ENCODE measurements around the gene TTC27.

The TTC27 gene

DNA sequence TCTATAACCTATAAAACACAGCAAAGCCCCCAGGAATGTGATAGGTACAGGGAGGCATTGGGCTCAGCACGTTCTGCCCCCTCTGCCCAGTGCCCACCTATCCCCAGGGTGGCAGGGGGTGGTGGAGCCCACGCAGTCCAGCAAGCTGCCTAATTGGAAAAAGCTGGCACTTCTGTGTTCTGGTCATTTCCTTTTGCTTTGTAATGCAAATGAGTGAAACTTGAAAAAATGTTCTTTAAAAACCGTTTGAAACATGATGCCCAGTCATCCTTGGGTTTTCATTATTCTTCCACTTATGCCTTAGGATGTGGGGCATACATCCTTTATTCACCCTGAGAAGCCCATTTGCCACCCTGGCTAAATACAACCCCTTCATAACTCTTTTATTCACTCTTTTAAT is 229.0 kb downstream of the TTC27 start:
- Histone ChIP-seq H3K27ac (ENCODE audit: low read length) (no peak overlapping the region), H3K9me3 (ENCODE audit: insufficient read depth, low read length) (no peaks in the 10 kb centered on the region), H4K20me1 (ENCODE audit: insufficient read depth, low read length) (no peaks in the 10 kb centered on the region), H3K79me2 (ENCODE audit: low read length) (no peaks in the 10 kb centered on the region), H3K9ac (ENCODE audit: low read length) (no peak overlapping the region), H3K4me1 (ENCODE audit: low read length) (no peaks in the 10 kb centered on the region), H2AFZ (ENCODE audit: low read depth, low read length) (no peak overlapping the region), H3K36me3 (replicated peaks; ENCODE audit: low read depth, low read length) (no peaks in the 10 kb centered on the region), H3K27me3 (ENCODE audit: low read depth, low read length) (no peaks in the 10 kb centered on the region; the same call in 1 of the 2 replicates), H3K4me3 (ENCODE audit: low read length) (no peak overlapping the region), H3K4me2 (ENCODE audit: low read length) (no peak overlapping the region)
- TF ChIP-seq, protein P1, sequence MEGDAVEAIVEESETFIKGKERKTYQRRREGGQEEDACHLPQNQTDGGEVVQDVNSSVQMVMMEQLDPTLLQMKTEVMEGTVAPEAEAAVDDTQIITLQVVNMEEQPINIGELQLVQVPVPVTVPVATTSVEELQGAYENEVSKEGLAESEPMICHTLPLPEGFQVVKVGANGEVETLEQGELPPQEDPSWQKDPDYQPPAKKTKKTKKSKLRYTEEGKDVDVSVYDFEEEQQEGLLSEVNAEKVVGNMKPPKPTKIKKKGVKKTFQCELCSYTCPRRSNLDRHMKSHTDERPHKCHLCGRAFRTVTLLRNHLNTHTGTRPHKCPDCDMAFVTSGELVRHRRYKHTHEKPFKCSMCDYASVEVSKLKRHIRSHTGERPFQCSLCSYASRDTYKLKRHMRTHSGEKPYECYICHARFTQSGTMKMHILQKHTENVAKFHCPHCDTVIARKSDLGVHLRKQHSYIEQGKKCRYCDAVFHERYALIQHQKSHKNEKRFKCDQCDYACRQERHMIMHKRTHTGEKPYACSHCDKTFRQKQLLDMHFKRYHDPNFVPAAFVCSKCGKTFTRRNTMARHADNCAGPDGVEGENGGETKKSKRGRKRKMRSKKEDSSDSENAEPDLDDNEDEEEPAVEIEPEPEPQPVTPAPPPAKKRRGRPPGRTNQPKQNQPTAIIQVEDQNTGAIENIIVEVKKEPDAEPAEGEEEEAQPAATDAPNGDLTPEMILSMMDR (IDR thresholded peaks at IDR 0.05; ENCODE audit: low read depth, low read length) = no peak
- no peak for TF ChIP-seq EZH2phosphoT487 (IDR thresholded peaks at IDR 0.05; ENCODE audit: low read depth)

- H3K27ac ChIP-seq (ENCODE audit: low read length) = no peak overlapping the region
- TF ChIP-seq, protein P1 (IDR thresholded peaks at IDR 0.05; ENCODE audit: low read depth, low read length) = no peak
- no peak for TF ChIP-seq EZH2phosphoT487 (IDR thresholded peaks at IDR 0.05; ENCODE audit: low read depth)
- H3K36me3 ChIP-seq (replicated peaks; ENCODE audit: low read depth, low read length) = no peaks in the 10 kb centered on the region
- H3K79me2 ChIP-seq (ENCODE audit: low read length) = no peaks in the 10 kb centered on the region
- no peaks in the 10 kb centered on the region for H3K9me3 ChIP-seq (ENCODE audit: insufficient read depth, low read length)
- no peak overlapping the region for H3K4me3 ChIP-seq (ENCODE audit: low read length)
- H3K4me2 ChIP-seq (ENCODE audit: low read length) = no peak overlapping the region
- H3K27me3 ChIP-seq (ENCODE audit: low read depth, low read length) = no peaks in the 10 kb centered on the region; the same call in 1 of the 2 replicates
- peaks cover 4% of the 10 kb centered on the region; the same call in 1 of the 2 replicates for H3K4me1 ChIP-seq (ENCODE audit: low read length)
- H4K20me1 ChIP-seq (ENCODE audit: insufficient read depth, low read length) = no peaks in the 10 kb centered on the region
- no peak overlapping the region for H3K9ac ChIP-seq (ENCODE audit: low read length)
- H2AFZ ChIP-seq (ENCODE audit: low read depth, low read length) = no peak overlapping the region
Measured at GRCh38 chr2:32858713-32859112, 230.9 kb downstream of the TTC27 start.

GRCh38 chr2:32860385-32860784 is 232.5 kb downstream of the TTC27 start:
- H3K4me2 ChIP-seq (ENCODE audit: low read length) = no peak overlapping the region
- no peak overlapping the region for H3K4me3 ChIP-seq (ENCODE audit: low read length)
- no peak overlapping the region for H3K9ac ChIP-seq (ENCODE audit: low read length)
- no peaks in the 10 kb centered on the region for H3K9me3 ChIP-seq (ENCODE audit: insufficient read depth, low read length)
- no peak overlapping the region for H3K27ac ChIP-seq (ENCODE audit: low read length)
- no peaks in the 10 kb centered on the region for H3K36me3 ChIP-seq (replicated peaks; ENCODE audit: low read depth, low read length)
- no peak overlapping the region for H2AFZ ChIP-seq (ENCODE audit: low read depth, low read length)
- no peaks in the 10 kb centered on the region; the same call in 1 of the 2 replicates for H3K27me3 ChIP-seq (ENCODE audit: low read depth, low read length)
- peaks cover 4% of the 10 kb centered on the region; the same call in 1 of the 2 replicates for H3K4me1 ChIP-seq (ENCODE audit: low read length)
- no peaks in the 10 kb centered on the region for H4K20me1 ChIP-seq (ENCODE audit: insufficient read depth, low read length)
- TF ChIP-seq, protein P1 (IDR thresholded peaks at IDR 0.05; ENCODE audit: low read depth, low read length) = no peak
- TF ChIP-seq EZH2phosphoT487 (IDR thresholded peaks at IDR 0.05; ENCODE audit: low read depth) = no peak
- H3K79me2 ChIP-seq (ENCODE audit: low read length) = no peaks in the 10 kb centered on the region

- Histone ChIP-seq H3K36me3 (replicated peaks; ENCODE audit: low read depth, low read length) (no peaks in the 10 kb centered on the region), H2AFZ (ENCODE audit: low read depth, low read length) (no peak overlapping the region), H3K79me2 (ENCODE audit: low read length) (no peaks in the 10 kb centered on the region), H3K27me3 (ENCODE audit: low read depth, low read length) (no peaks in the 10 kb centered on the region; the same call in 1 of the 2 replicates), H3K27ac (ENCODE audit: low read length) (no peak overlapping the region), H3K9ac (ENCODE audit: low read length) (no peak overlapping the region), H3K4me3 (ENCODE audit: low read length) (no peak overlapping the region), H3K9me3 (ENCODE audit: insufficient read depth, low read length) (no peaks in the 10 kb centered on the region), H4K20me1 (ENCODE audit: insufficient read depth, low read length) (no peaks in the 10 kb centered on the region), H3K4me2 (ENCODE audit: low read length) (no peak overlapping the region), H3K4me1 (ENCODE audit: low read length) (peaks cover 4% of the 10 kb centered on the region; the same call in 1 of the 2 replicates)
- TF ChIP-seq EZH2phosphoT487 (IDR thresholded peaks at IDR 0.05; ENCODE audit: low read depth) = no peak
- TF ChIP-seq, protein P1 (IDR thresholded peaks at IDR 0.05; ENCODE audit: low read depth, low read length) = no peak
Measured at GRCh38 chr2:32862269-32863055, 234.6 kb downstream of the TTC27 start.
